Measurements from ENCODE around the gene SETD2.

- TF ChIP-seq CTCF (conservative IDR thresholded peaks at IDR 0.05; ENCODE audit: low read depth, low read length) (no peak), EZH2 (IDR thresholded peaks at IDR 0.05; ENCODE audit: borderline replicate concordance, low read depth, low read length, poor library complexity, severe bottlenecking) (no peak)
These were observed 29.6 kb downstream of the SETD2 start for GRCh38 chr3:47134311-47134710.

All from A673 (cell line).